ENCODE measurements around the gene TEX22. TPM values are rescaled to one million over a fixed set of nuclear protein-coding genes. Genes with fewer than 3 reads are reported as not detected.

Gene TEX22
- polyA plus RNA-seq, 3 donors: 0.52 to 2.2 (median 0.57) TPM

GRCh38 chr14:105353136-105353535 lies 45.2 kb upstream of the TEX22 start:
- Histone ChIP-seq H3K9me3 (replicated peaks in 1 of 2; ENCODE audit: control insufficient read depth in 1 of 2, insufficient read depth in 1 of 2, low read length in 2 of 2) (no peaks in the 10 kb centered on the region), H3K4me2 (replicated peaks; ENCODE audit: extremely low read depth, low read length, poor library complexity, severe bottlenecking) (no peak overlapping the region), H3K79me2 (ENCODE audit: insufficient read depth, low read length) (no peaks in the 10 kb centered on the region), H2AFZ (ENCODE audit: insufficient read depth, low read depth, low read length, poor library complexity, severe bottlenecking) (no peak overlapping the region), H3K4me3 (replicated peaks in 1 of 3; ENCODE audit: low read depth in 2 of 3, low read length in 3 of 3) (no peak overlapping the region), H3K4me1 (ENCODE audit: control insufficient read depth in 1 of 2, insufficient read depth in 2 of 2, low read length in 2 of 2) (peaks cover 3 to 4% of the 10 kb centered on the region in 2 donors), H3K27ac (ENCODE audit: low read depth in 1 of 2, low read length in 2 of 2) (no peak overlapping the region), H3K36me3 (replicated peaks in 1 of 2; ENCODE audit: control insufficient read depth in 1 of 2, insufficient read depth in 2 of 2, low read length in 2 of 2) (peaks cover 0 to 8% of the 10 kb centered on the region in 2 donors), H3K27me3 (ENCODE audit: control insufficient read depth in 2 of 2, insufficient read depth in 2 of 2, low read length in 2 of 2) (no peaks in the 10 kb centered on the region), H4K20me1 (ENCODE audit: insufficient read depth, low read length) (peaks cover 11% of the 10 kb centered on the region), H3K9ac (ENCODE audit: insufficient read depth, low read length, poor library complexity, severe bottlenecking) (no peak overlapping the region)
- Mint-ChIP-seq H3K4me3 (no peak overlapping the region), H3K27ac (no peak overlapping the region), H3K27me3 (ENCODE audit: low read depth in 3 of 3) (peaks cover 0 to 4% (median 0%) of the 10 kb centered on the region in 3 donors), H3K36me3 (peaks cover 10 to 22% of the 10 kb centered on the region in 2 donors), H3K4me1 (peaks cover 2% of the 10 kb centered on the region), H3K9me3 (no peaks in the 10 kb centered on the region)
- no peak for DNase-seq
- WGBS (ENCODE audit: insufficient coverage): no CpG with 5 or more reads among the region's 10 CpGs
- intact Hi-C loops (cut with micrococcal nuclease): loop anchor here (2.0 kb wide), 2 partner anchors 150 to 262 kb away; no protein-coding TSS in a partner anchor
- TF ChIP-seq, protein P1, sequence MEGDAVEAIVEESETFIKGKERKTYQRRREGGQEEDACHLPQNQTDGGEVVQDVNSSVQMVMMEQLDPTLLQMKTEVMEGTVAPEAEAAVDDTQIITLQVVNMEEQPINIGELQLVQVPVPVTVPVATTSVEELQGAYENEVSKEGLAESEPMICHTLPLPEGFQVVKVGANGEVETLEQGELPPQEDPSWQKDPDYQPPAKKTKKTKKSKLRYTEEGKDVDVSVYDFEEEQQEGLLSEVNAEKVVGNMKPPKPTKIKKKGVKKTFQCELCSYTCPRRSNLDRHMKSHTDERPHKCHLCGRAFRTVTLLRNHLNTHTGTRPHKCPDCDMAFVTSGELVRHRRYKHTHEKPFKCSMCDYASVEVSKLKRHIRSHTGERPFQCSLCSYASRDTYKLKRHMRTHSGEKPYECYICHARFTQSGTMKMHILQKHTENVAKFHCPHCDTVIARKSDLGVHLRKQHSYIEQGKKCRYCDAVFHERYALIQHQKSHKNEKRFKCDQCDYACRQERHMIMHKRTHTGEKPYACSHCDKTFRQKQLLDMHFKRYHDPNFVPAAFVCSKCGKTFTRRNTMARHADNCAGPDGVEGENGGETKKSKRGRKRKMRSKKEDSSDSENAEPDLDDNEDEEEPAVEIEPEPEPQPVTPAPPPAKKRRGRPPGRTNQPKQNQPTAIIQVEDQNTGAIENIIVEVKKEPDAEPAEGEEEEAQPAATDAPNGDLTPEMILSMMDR (IDR thresholded peaks at IDR 0.05): no peak

DNA sequence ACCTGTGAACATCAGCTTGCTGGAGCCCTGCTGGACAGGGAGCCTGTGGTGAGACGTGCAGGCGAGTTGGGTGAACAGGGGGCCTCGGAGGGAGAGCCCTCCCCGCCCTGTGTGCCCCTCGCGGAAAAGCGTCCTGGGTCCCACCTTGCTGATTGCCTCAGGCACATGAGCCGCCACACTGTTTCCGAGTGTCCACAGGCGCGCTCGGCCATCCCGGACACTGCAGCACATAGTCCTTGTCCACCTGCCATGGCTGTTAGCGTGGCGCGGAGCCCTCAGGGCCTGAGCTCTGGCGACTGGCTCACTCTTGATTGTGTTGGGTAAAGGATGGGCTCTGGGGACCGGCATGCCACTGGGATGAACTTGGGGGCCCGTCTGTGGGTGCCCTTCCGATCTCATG lies 43.8 kb upstream of the TEX22 start:
- Mint-ChIP-seq H3K4me3 (no peak overlapping the region), H3K9me3 (no peaks in the 10 kb centered on the region), H3K36me3 (peaks cover 11 to 26% of the 10 kb centered on the region in 2 donors), H3K4me1 (peaks cover 2% of the 10 kb centered on the region), H3K27ac (no peak overlapping the region), H3K27me3 (ENCODE audit: low read depth in 3 of 3) (peaks cover 0 to 5% (median 0%) of the 10 kb centered on the region in 3 donors)
- TF ChIP-seq, protein P1 (IDR thresholded peaks at IDR 0.05): no peak
- Histone ChIP-seq H3K4me3 (replicated peaks in 1 of 3; ENCODE audit: low read depth in 2 of 3, low read length in 3 of 3) (no peak overlapping the region), H3K4me1 (ENCODE audit: control insufficient read depth in 1 of 2, insufficient read depth in 2 of 2, low read length in 2 of 2) (peaks cover 3 to 4% of the 10 kb centered on the region in 2 donors), H2AFZ (ENCODE audit: insufficient read depth, low read depth, low read length, poor library complexity, severe bottlenecking) (no peak overlapping the region), H3K9ac (ENCODE audit: insufficient read depth, low read length, poor library complexity, severe bottlenecking) (no peak overlapping the region), H4K20me1 (ENCODE audit: insufficient read depth, low read length) (peaks cover 11% of the 10 kb centered on the region), H3K27me3 (ENCODE audit: control insufficient read depth in 2 of 2, insufficient read depth in 2 of 2, low read length in 2 of 2) (no peaks in the 10 kb centered on the region), H3K9me3 (replicated peaks in 1 of 2; ENCODE audit: control insufficient read depth in 1 of 2, insufficient read depth in 1 of 2, low read length in 2 of 2) (no peaks in the 10 kb centered on the region), H3K4me2 (replicated peaks; ENCODE audit: extremely low read depth, low read length, poor library complexity, severe bottlenecking) (no peak overlapping the region), H3K36me3 (replicated peaks in 1 of 2; ENCODE audit: control insufficient read depth in 1 of 2, insufficient read depth in 2 of 2, low read length in 2 of 2) (peaks cover 0 to 6% of the 10 kb centered on the region in 2 donors), H3K79me2 (ENCODE audit: insufficient read depth, low read length) (no peaks in the 10 kb centered on the region), H3K27ac (ENCODE audit: low read depth in 1 of 2, low read length in 2 of 2) (no peak overlapping the region)
- no peak for DNase-seq
- 97% methylated on average over 20 of the region's 20 CpGs for WGBS (ENCODE audit: insufficient coverage)
- intact Hi-C loops (cut with micrococcal nuclease): no loop called here
